Astrocyte of the spinal cord (primary cell): ENCODE results near the gene RELL2.

Source experiments
- DNase-seq: peaks from one replicate; pipeline ENCODE4 v3.0.0; 2011; ENCODE audit warnings: low read depth, low spot score
- H3K4me3 ChIP-seq: 2 replicates; pipeline ENCODE4 v1.5.1; 2011; ENCODE audit warnings: low read depth, mild to moderate bottlenecking, low read length, moderate library complexity
- in situ Hi-C: cut with HindIII; loops from 2 replicates; pipeline ENCODE4 v1.10.0; 2017; ENCODE audit warnings: low sequenced_read_pairs
- TF ChIP-seq, protein P1 (sequence below): IDR thresholded peaks from 2 replicates; pipeline ENCODE4 v1.5.1; 2012; ENCODE audit warnings: low read depth, mild to moderate bottlenecking, low read length, inconsistent platforms

Gene RELL2

GRCh38 chr5:141681295-141681694 is 44.5 kb downstream of the RELL2 start:
- in situ Hi-C loops = no loop called here
- TF ChIP-seq, protein P1, sequence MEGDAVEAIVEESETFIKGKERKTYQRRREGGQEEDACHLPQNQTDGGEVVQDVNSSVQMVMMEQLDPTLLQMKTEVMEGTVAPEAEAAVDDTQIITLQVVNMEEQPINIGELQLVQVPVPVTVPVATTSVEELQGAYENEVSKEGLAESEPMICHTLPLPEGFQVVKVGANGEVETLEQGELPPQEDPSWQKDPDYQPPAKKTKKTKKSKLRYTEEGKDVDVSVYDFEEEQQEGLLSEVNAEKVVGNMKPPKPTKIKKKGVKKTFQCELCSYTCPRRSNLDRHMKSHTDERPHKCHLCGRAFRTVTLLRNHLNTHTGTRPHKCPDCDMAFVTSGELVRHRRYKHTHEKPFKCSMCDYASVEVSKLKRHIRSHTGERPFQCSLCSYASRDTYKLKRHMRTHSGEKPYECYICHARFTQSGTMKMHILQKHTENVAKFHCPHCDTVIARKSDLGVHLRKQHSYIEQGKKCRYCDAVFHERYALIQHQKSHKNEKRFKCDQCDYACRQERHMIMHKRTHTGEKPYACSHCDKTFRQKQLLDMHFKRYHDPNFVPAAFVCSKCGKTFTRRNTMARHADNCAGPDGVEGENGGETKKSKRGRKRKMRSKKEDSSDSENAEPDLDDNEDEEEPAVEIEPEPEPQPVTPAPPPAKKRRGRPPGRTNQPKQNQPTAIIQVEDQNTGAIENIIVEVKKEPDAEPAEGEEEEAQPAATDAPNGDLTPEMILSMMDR = no peak
- peak overlapping the region; percentile 40 for H3K4me3 ChIP-seq
- no peak for DNase-seq

DNA sequence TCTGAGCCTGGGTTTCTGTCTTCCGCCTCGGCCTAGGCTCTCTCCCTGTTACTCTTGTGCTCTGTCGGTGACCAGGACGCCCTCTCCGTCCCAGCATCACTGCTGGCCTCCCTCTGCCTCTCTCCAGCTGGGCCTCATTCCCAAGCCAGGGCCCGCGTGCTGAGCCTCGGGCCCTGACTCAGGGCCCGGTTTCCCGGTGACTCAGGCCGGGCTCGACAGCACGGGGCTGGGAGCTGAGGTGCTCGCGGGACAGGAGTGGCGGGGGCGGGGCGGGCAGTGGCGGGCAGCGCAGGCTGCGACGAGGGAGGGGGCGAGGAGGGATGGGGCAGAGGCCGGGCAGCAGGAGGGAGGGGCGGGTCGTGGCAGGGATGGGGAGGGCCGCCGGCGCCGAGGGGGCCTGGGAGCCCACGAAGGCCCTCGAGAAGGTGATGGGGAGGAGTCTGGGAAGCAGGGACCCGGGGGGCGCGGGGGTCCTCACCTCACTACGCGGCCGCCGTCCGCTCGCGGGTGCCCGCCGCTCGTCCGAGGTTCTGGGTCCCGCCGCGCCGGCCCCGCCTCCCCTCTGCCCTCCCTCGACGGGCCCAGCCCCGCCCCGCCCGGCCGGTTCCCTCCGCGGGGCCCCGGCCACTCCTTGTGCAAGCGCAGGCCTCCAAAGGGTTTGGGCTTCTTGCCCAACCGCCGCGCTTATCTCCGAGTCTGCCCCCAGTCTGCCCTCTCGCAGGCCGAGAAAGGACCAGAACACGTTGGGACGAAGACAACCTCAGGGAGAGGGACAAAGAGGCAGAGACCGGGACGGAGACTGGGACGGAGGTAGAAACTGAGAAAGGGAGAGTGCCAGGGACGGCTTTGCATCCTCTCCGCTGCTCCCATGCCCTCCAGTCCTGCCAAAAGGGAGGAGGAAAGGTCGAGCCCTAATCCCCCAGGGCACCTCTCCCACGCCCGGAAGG is 45.2 kb downstream of the RELL2 start, which contains the start of gene ARAP3:
TSS of gene ARAP3 (minus strand) at position 536 of the 947 bp plus-strand sequence. CDS start 1,744 bp downstream, outside the sequence.
- peak within 1 kb of the TSS; percentile 40 for H3K4me3 ChIP-seq
- in situ Hi-C loops = no loop called here
- peak; percentile 83 for DNase-seq
- TF ChIP-seq, protein P1 = no peak

- TF ChIP-seq, protein P1 = no peak
- H3K4me3 ChIP-seq = no peak overlapping the region
- in situ Hi-C loops = no loop called here
- no peak for DNase-seq
Measured at GRCh38 chr5:141683596-141684141, 46.9 kb downstream of the RELL2 start.

- no peak for DNase-seq
- TF ChIP-seq, protein P1 = no peak
- in situ Hi-C loops = no loop called here
- no peak overlapping the region for H3K4me3 ChIP-seq
Measured at GRCh38 chr5:141685591-141685990, 48.8 kb downstream of the RELL2 start.

GRCh38 chr5:141686648-141687416 is 50.0 kb downstream of the RELL2 start:
- TF ChIP-seq, protein P1 = no peak
- no peak for DNase-seq
- in situ Hi-C loops = no loop called here
- H3K4me3 ChIP-seq = no peak overlapping the region
